KMS-11 (cell line): ENCODE data around the gene KCNH5.

Experiments
- H2AFZ ChIP-seq: fragments of 200-600 bp; sonication (generic); 2 replicates; pipeline ENCODE4 v1.6.1; 2016; ENCODE audit warnings: antibody characterized with exemption, mixed run types, low read depth
- H3K27ac ChIP-seq: fragments of 200-600 bp; sonication (generic); 2 replicates; pipeline ENCODE4 v1.6.1; 2016; ENCODE audit warnings: mild to moderate bottlenecking, mixed run types
- H3K27me3 ChIP-seq: fragments of 200-600 bp; sonication (generic); 2 replicates; pipeline ENCODE4 v1.6.1; 2017; ENCODE audit warnings: mild to moderate bottlenecking, low read depth, mixed run types, moderate library complexity; ENCODE audit not compliant: insufficient read depth
- H3K36me3 ChIP-seq: fragments of 200-600 bp; sonication (generic); 2 replicates; pipeline ENCODE4 v1.6.1; 2017; ENCODE audit warnings: mild to moderate bottlenecking, mixed run types; ENCODE audit not compliant: insufficient read depth
- H3K4me1 ChIP-seq: fragments of 200-600 bp; sonication (generic); 2 replicates; pipeline ENCODE4 v1.6.1; 2016; ENCODE audit warnings: mild to moderate bottlenecking, low read depth, mixed run types; ENCODE audit not compliant: poor library complexity, severe bottlenecking
- H3K4me2 ChIP-seq: fragments of 200-600 bp; sonication (generic); 2 replicates; pipeline ENCODE4 v1.7.0; 2016; ENCODE audit warnings: mild to moderate bottlenecking, mixed run types
- H3K4me3 ChIP-seq: fragments of 200-600 bp; sonication (generic); IDR thresholded peaks from 2 replicates; pipeline ENCODE4 v1.6.1; 2017; ENCODE audit warnings: low read depth, low read length, mixed read lengths; ENCODE audit not compliant: insufficient read depth
- H3K79me2 ChIP-seq: fragments of 200-600 bp; sonication (generic); 2 replicates; pipeline ENCODE4 v1.6.1; 2016; ENCODE audit warnings: low read depth, mixed run types; ENCODE audit not compliant: insufficient read depth
- H3K9ac ChIP-seq: fragments of 200-600 bp; sonication (generic); 2 replicates; pipeline ENCODE4 v1.6.1; 2016; ENCODE audit warnings: mild to moderate bottlenecking, mixed run types
- H4K20me1 ChIP-seq: fragments of 200-600 bp; sonication (generic); 2 replicates; pipeline ENCODE4 v1.6.1; 2016; ENCODE audit warnings: mild to moderate bottlenecking, mixed run types; ENCODE audit not compliant: insufficient read depth
- CTCF ChIP-seq: fragments of 200-600 bp; sonication (generic); conservative IDR thresholded peaks from 2 replicates; pipeline ENCODE4 v1.6.1; 2017; ENCODE audit warnings: low read depth, mild to moderate bottlenecking, antibody characterized with exemption, low read length, moderate library complexity, mixed read lengths

Gene KCNH5

GRCh38 chr14:62934439-62934838 is 110.8 kb downstream of the KCNH5 start:
- Histone ChIP-seq H3K4me1 (no peaks in the 10 kb centered on the region), H3K27me3 (no peaks in the 10 kb centered on the region), H3K27ac (no peak overlapping the region), H3K4me2 (no peak overlapping the region), H3K36me3 (no peaks in the 10 kb centered on the region), H3K4me3 (no peak overlapping the region), H3K79me2 (no peaks in the 10 kb centered on the region), H3K9ac (no peak overlapping the region), H2AFZ (no peak overlapping the region), H4K20me1 (no peaks in the 10 kb centered on the region)
- no peak for TF ChIP-seq CTCF

DNA sequence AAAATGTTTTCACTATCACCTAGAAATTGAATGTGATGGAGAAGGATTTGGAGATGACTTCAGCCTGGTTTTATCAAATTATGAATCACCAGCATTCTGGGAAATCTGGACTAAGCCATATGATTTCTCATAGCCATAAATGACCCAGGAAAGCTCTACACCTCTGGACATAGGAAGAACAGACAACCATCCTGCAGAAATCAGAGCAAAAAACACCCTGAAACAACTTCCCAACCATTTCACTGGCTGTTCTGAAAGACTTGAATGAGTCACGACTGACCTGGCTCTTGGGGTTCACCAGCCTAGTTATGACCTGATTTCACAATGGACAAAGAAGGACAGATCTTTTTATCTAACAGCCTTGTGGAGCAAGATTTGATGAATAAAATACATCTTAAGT is 123.8 kb downstream of the KCNH5 start:
- Histone ChIP-seq H3K36me3 (no peaks in the 10 kb centered on the region), H3K79me2 (no peaks in the 10 kb centered on the region), H2AFZ (no peak overlapping the region), H3K27ac (no peak overlapping the region), H3K4me2 (no peak overlapping the region), H4K20me1 (no peaks in the 10 kb centered on the region), H3K4me1 (no peaks in the 10 kb centered on the region), H3K4me3 (no peak overlapping the region), H3K9ac (no peak overlapping the region), H3K27me3 (no peaks in the 10 kb centered on the region)
- no peak for TF ChIP-seq CTCF

- Histone ChIP-seq H3K27me3 (no peaks in the 10 kb centered on the region), H2AFZ (no peak overlapping the region), H3K36me3 (no peaks in the 10 kb centered on the region), H4K20me1 (no peaks in the 10 kb centered on the region), H3K27ac (no peak overlapping the region), H3K4me3 (no peak overlapping the region), H3K4me1 (no peaks in the 10 kb centered on the region), H3K4me2 (no peak overlapping the region), H3K9ac (no peak overlapping the region), H3K79me2 (no peaks in the 10 kb centered on the region)
- no peak for TF ChIP-seq CTCF
Observed at GRCh38 chr14:62916551-62916950, 128.7 kb downstream of the KCNH5 start.

DNA sequence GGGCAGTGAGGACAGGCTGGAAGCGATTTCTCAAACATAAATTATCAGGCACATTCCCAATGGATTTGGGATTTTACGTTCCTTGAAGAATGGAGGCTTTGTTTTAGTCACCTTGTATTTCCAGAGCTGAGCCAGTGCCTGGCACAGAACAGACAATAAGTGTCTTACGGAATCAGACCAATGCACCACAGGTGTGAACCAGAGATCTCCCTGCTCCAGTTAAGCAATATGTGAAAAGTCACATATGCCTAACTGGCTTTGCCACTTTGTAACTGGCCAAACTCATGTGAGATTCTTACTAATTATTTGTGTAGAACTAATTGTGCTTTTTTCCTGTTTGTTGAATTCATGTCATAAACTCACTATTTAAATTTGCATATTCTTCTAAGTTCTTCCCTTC is 130.4 kb downstream of the KCNH5 start:
- no peaks in the 10 kb centered on the region for H4K20me1 ChIP-seq

More for the DNA sequence above, 130.4 kb downstream of the KCNH5 start:
- no peaks in the 10 kb centered on the region for H3K27me3 ChIP-seq
- no peaks in the 10 kb centered on the region for H3K4me1 ChIP-seq
- no peak for TF ChIP-seq CTCF
- no peaks in the 10 kb centered on the region for H3K79me2 ChIP-seq
- H3K4me3 ChIP-seq = no peak overlapping the region
- no peak overlapping the region for H3K4me2 ChIP-seq
- no peak overlapping the region for H3K27ac ChIP-seq
- H3K9ac ChIP-seq = no peak overlapping the region
- H2AFZ ChIP-seq = no peak overlapping the region
- H3K36me3 ChIP-seq = no peaks in the 10 kb centered on the region
